HepG2 (cell line): ENCODE results near the gene EGFR. TPM values are rescaled to one million over a fixed set of nuclear protein-coding genes. Genes with fewer than 3 reads are reported as not detected.

Experiments
- ATF2 ChIP-seq: sonication (generic); formaldehyde crosslinking; IDR thresholded peaks from 2 replicates; pipeline ENCODE4 v1.4.0; 2020; ENCODE audit warnings: missing genetic modification reagents
- BRD4 ChIP-seq: sonication (generic); formaldehyde crosslinking; IDR thresholded peaks from 2 replicates; pipeline ENCODE4 v1.4.0; 2020; ENCODE audit warnings: missing genetic modification reagents
- BRF2 ChIP-seq: sonication (generic); formaldehyde crosslinking; IDR thresholded peaks from 2 replicates; pipeline ENCODE4 v1.8.1; 2022; ENCODE audit warnings: mild to moderate bottlenecking, missing genetic modification reagents
- CREBL2 ChIP-seq: sonication (generic); formaldehyde crosslinking; IDR thresholded peaks from 2 replicates; pipeline ENCODE4 v1.8.1; 2023; ENCODE audit warnings: missing genetic modification reagents, mild to moderate bottlenecking, borderline replicate concordance
- GABPB1 ChIP-seq: IDR thresholded peaks from 2 replicates; pipeline ENCODE4 v1.6.1; 2016; ENCODE audit warnings: mild to moderate bottlenecking, missing genetic modification reagents, moderate library complexity, missing compliant biosample characterization
- KDM5A ChIP-seq: fragments of 200-600 bp; sonication (generic); IDR thresholded peaks from 2 replicates; pipeline ENCODE4 v1.7.0; 2018; ENCODE audit warnings: antibody characterized with exemption, mild to moderate bottlenecking, low read length, borderline replicate concordance
- MEF2D ChIP-seq: sonication (generic); formaldehyde crosslinking; IDR thresholded peaks from 2 replicates; pipeline ENCODE4 v1.5.1; 2020; ENCODE audit warnings: mild to moderate bottlenecking, missing genetic modification reagents
- MTA1 ChIP-seq: sonication (generic); formaldehyde crosslinking; IDR thresholded peaks from 2 replicates; pipeline ENCODE4 v1.4.0; 2020; ENCODE audit warnings: missing genetic modification reagents, mild to moderate bottlenecking, borderline replicate concordance
- PHF21A ChIP-seq: sonication (generic); formaldehyde crosslinking; IDR thresholded peaks from 2 replicates; pipeline ENCODE4 v1.5.0; 2020; ENCODE audit warnings: mild to moderate bottlenecking, missing genetic modification reagents
- PRDM15 ChIP-seq: sonication (generic); formaldehyde crosslinking; IDR thresholded peaks from 2 replicates; pipeline ENCODE4 v1.4.0; 2020; ENCODE audit warnings: missing genetic modification reagents
- SIN3B ChIP-seq: fragments of 150-350 bp; IDR thresholded peaks from 2 replicates; pipeline ENCODE4 v1.6.1; 2014; ENCODE audit warnings: low read length
- TBX2 ChIP-seq: sonication (generic); formaldehyde crosslinking; IDR thresholded peaks from 2 replicates; pipeline ENCODE4 v1.5.0; 2020; ENCODE audit warnings: missing genetic modification reagents, mild to moderate bottlenecking, borderline replicate concordance
- TEF ChIP-seq: sonication (generic); formaldehyde crosslinking; IDR thresholded peaks from 2 replicates; pipeline ENCODE4 v1.5.0; 2020; ENCODE audit warnings: missing genetic modification reagents
- ZBTB34 ChIP-seq: sonication (generic); formaldehyde crosslinking; IDR thresholded peaks from 2 replicates; pipeline ENCODE4 v1.8.0; 2022; ENCODE audit warnings: mild to moderate bottlenecking, missing genetic modification reagents
- ZFX ChIP-seq: sonication (generic); formaldehyde crosslinking; IDR thresholded peaks from 2 replicates; pipeline ENCODE4 v1.4.0; 2020; ENCODE audit warnings: mild to moderate bottlenecking, low read depth, missing genetic modification reagents, moderate library complexity
- ZMAT3 ChIP-seq: sonication (generic); formaldehyde crosslinking; conservative IDR thresholded peaks from 2 replicates; pipeline ENCODE4 v1.7.0; 2021; ENCODE audit warnings: missing genetic modification reagents
- ZMYM4 ChIP-seq: sonication (generic); formaldehyde crosslinking; IDR thresholded peaks from 2 replicates; pipeline ENCODE4 v1.8.1; 2023; ENCODE audit warnings: mild to moderate bottlenecking, missing genetic modification reagents
- ZNF205 ChIP-seq: IDR thresholded peaks from 2 replicates; pipeline ENCODE4 v1.6.1; 2018; ENCODE audit warnings: missing biosample characterization, missing genetic modification reagents
- ZNF383 ChIP-seq: sonication (generic); formaldehyde crosslinking; IDR thresholded peaks from 2 replicates; pipeline ENCODE4 v1.4.0; 2020; ENCODE audit warnings: missing genetic modification reagents, mild to moderate bottlenecking, borderline replicate concordance
- ZNF567 ChIP-seq: sonication (generic); formaldehyde crosslinking; IDR thresholded peaks from 2 replicates; pipeline ENCODE4 v1.8.1; 2023; ENCODE audit warnings: mild to moderate bottlenecking, missing genetic modification reagents, borderline replicate concordance
- ZSCAN12 ChIP-seq: sonication (generic); formaldehyde crosslinking; IDR thresholded peaks from 2 replicates; pipeline ENCODE4 v1.9.0; 2021; ENCODE audit warnings: mild to moderate bottlenecking, missing genetic modification reagents
- polyA plus RNA-seq, 8 experiments: library from polyadenylated mRNA; depleted of rRNA in 3 of 8; stranded (reverse) in 7 of 8; unstranded in 1 of 8; fragments of >200 nt; fragmentation: Illumina TruSeq in 4 of 8; extraction: Trizol in 4 of 8; gene quantifications; 2 replicates each; pipeline versions ENCODE4 v1.2.1 to v1.2.3, GENCODE V29; 2011 to 2016; ENCODE audit warnings: low read depth in 4 of 8, missing spikeins in 1 of 8, mixed read lengths in 1 of 8; ENCODE audit not compliant: insufficient read depth in 1 of 8
- total RNA-seq, 5 experiments: library from RNA; depleted of rRNA; stranded (reverse); fragments of >200 nt; fragmentation: Illumina TruSeq; extraction: Trizol; gene quantifications; 2 replicates each; pipeline ENCODE4 v1.2.3, GENCODE V29; 2016; ENCODE audit warnings: low read depth in 1 of 5

The EGFR gene
- total and polyA plus RNA-seq, 2 of the 13 experiments (the other 11 are each of a cell fraction or from before 2014, with no cell fraction given), result 7.0 to 10.0 TPM

GRCh38 chr7:55177589-55178261, 158.9 kb downstream of the EGFR start (continued):
- TF ChIP-seq MEF2D (CRISPR knock-in tag), result peak; percentile 81
- TF ChIP-seq ZBTB34 (CRISPR knock-in tag), result 0 out of 2 replicates have a peak, but pooled peaks have one; percentile 12
- no peak for TF ChIP-seq ZSCAN12
- TF ChIP-seq ZNF205 (CRISPR knock-in tag), result peak; percentile 94
- TF ChIP-seq MTA1, result peak; percentile 94
- TF ChIP-seq GABPB1, result peak; percentile 39
- TF ChIP-seq ZMAT3 (CRISPR knock-in tag), result 0 out of 2 replicates have a peak, but pooled peaks have one; percentile 54
- 0 out of 2 replicates have a peak, but pooled peaks have one; percentile 66 for TF ChIP-seq ATF2 (CRISPR knock-in tag)
- TF ChIP-seq SIN3B, result no peak
- no peak for TF ChIP-seq TEF
- no peak for TF ChIP-seq CREBL2 (CRISPR knock-in tag)
- TF ChIP-seq ZNF383 (CRISPR knock-in tag), result peak; percentile 73; the same call in 1 of the 2 replicates
- TF ChIP-seq BRF2, result no peak
- TF ChIP-seq KDM5A, result no peak
- TF ChIP-seq ZFX (CRISPR knock-in tag), result peak; percentile 81; the same call in 1 of the 2 replicates
- TF ChIP-seq BRD4 (CRISPR knock-in tag), result no peak; the same call in none of the 2 replicates
- TF ChIP-seq PRDM15 (CRISPR knock-in tag), result no peak
- no peak for TF ChIP-seq ZNF567 (CRISPR knock-in tag)
- TF ChIP-seq ZMYM4 (CRISPR knock-in tag), result peak; percentile 81
- TF ChIP-seq PHF21A, result peak; percentile 84
- TF ChIP-seq TBX2, result peak; percentile 82; the same call in 1 of the 2 replicates
